Liver (tissue), 9 donors: ENCODE results near the gene CDK8. TPM values are rescaled to one million over a fixed set of nuclear protein-coding genes. Genes with fewer than 3 reads are reported as not detected.

Experiments used
- DNase-seq: peaks from one replicate; pipeline ENCODE4 v3.0.0-alpha.2; 2017; ENCODE audit warnings: low spot score
- H3K27ac ChIP-seq, 2 donors: one replicate each; pipeline ENCODE4 v1.7.0; 2013; ENCODE audit warnings: inconsistent platforms in 2 of 2, low read length in 2 of 2, control low read depth in 1 of 2, low read depth in 1 of 2, mild to moderate bottlenecking in 1 of 2
- H3K27me3 ChIP-seq, 4 donors: one replicate each; pipeline versions ENCODE4 v1.6.1 to v1.7.0; 2013; ENCODE audit warnings: low read length in 3 of 4, inconsistent platforms in 1 of 4, mild to moderate bottlenecking in 1 of 4, moderate library complexity in 1 of 4; ENCODE audit not compliant: control insufficient read depth in 4 of 4, insufficient read depth in 4 of 4
- H3K36me3 ChIP-seq, 4 donors: one replicate each; pipeline versions ENCODE4 v1.6.1 to v1.7.0; 2013; ENCODE audit warnings: low read length in 3 of 4, mild to moderate bottlenecking in 3 of 4, low read depth in 1 of 4, moderate library complexity in 1 of 4; ENCODE audit not compliant: control insufficient read depth in 4 of 4, insufficient read depth in 3 of 4
- H3K4me1 ChIP-seq, 4 donors: one replicate each; pipeline versions ENCODE4 v1.6.1 to v1.7.0; 2013; ENCODE audit warnings: low read length in 3 of 4, mild to moderate bottlenecking in 3 of 4, moderate library complexity in 1 of 4; ENCODE audit not compliant: control insufficient read depth in 4 of 4, insufficient read depth in 4 of 4
- H3K4me3 ChIP-seq, 3 donors: one replicate each; pipeline versions ENCODE4 v1.6.1 to v1.7.0; 2013; ENCODE audit warnings: low read length in 3 of 3, control low read depth in 1 of 3, low read depth in 1 of 3, mild to moderate bottlenecking in 1 of 3
- H3K9ac ChIP-seq, 2 donors: one replicate each; pipeline ENCODE4 v1.7.0; 2013; ENCODE audit warnings: low read length in 2 of 2, mild to moderate bottlenecking in 2 of 2, moderate library complexity in 2 of 2, control low read depth in 1 of 2, low read depth in 1 of 2
- H3K9me3 ChIP-seq, 4 donors: one replicate each; pipeline versions ENCODE4 v1.6.1 to v1.7.0; 2013; ENCODE audit warnings: low read length in 3 of 4; ENCODE audit not compliant: control insufficient read depth in 4 of 4
- ATF3 ChIP-seq: IDR thresholded peaks from 2 replicates; pipeline ENCODE4 v1.6.1; 2016; ENCODE audit warnings: antibody characterized with exemption
- FOXA1 ChIP-seq: IDR thresholded peaks from 2 replicates; pipeline ENCODE4 v1.6.1; 2016; ENCODE audit warnings: antibody characterized with exemption
- GABPA ChIP-seq, 2 donors: IDR thresholded peaks in 1 of 2; conservative IDR thresholded peaks in 1 of 2; 2 replicates each; pipeline ENCODE4 v1.6.1; 2016; ENCODE audit warnings: antibody characterized with exemption in 2 of 2, mild to moderate bottlenecking in 1 of 2, moderate library complexity in 1 of 2
- HNF4A ChIP-seq, 2 donors: conservative IDR thresholded peaks; 2 replicates each; pipeline ENCODE4 v1.6.1; 2016; ENCODE audit warnings: antibody characterized with exemption in 2 of 2, mild to moderate bottlenecking in 2 of 2
- HNF4G ChIP-seq: IDR thresholded peaks from 2 replicates; pipeline ENCODE4 v1.6.1; 2016; ENCODE audit warnings: antibody characterized with exemption
- JUND ChIP-seq, 2 donors: IDR thresholded peaks; 2 replicates each; pipeline ENCODE4 v1.6.1; 2016; ENCODE audit warnings: antibody characterized with exemption in 2 of 2
- NR2F2 ChIP-seq: IDR thresholded peaks from 2 replicates; pipeline ENCODE4 v1.6.1; 2016; ENCODE audit warnings: antibody characterized with exemption
- RAD21 ChIP-seq, 2 donors: IDR thresholded peaks; 2 replicates each; pipeline ENCODE4 v1.6.1; 2016; ENCODE audit warnings: antibody characterized with exemption in 2 of 2, mild to moderate bottlenecking in 2 of 2
- RXRA ChIP-seq, 2 donors: IDR thresholded peaks; 2 replicates each; pipeline ENCODE4 v1.6.1; 2017 to 2018; ENCODE audit warnings: antibody characterized with exemption in 2 of 2, mild to moderate bottlenecking in 1 of 2
- SP1 ChIP-seq: IDR thresholded peaks from 2 replicates; pipeline ENCODE4 v1.6.1; 2018; ENCODE audit warnings: antibody characterized with exemption, mild to moderate bottlenecking
- TAF1 ChIP-seq: conservative IDR thresholded peaks from 2 replicates; pipeline ENCODE4 v1.6.1; 2016; ENCODE audit warnings: antibody characterized with exemption, mild to moderate bottlenecking
- YY1 ChIP-seq: IDR thresholded peaks from 2 replicates; pipeline ENCODE4 v1.6.1; 2016; ENCODE audit warnings: antibody characterized with exemption, mild to moderate bottlenecking
- ZBTB33 ChIP-seq: IDR thresholded peaks from 2 replicates; pipeline ENCODE4 v1.6.1; 2016; ENCODE audit warnings: antibody characterized with exemption
- WGBS: extraction: QIAGEN DNeasy Blood & Tissue Kit; methylation state at CpG from one replicate; pipeline ENCODE4 v1.1.7; 2013; 5-methylcytosine and 5-hydroxymethylcytosine counted together
- polyA plus RNA-seq, 2 donors: library from polyadenylated mRNA; stranded (reverse) in 1 of 2; unstranded in 1 of 2; fragments of 200-250 nt in 1 of 2; fragments of >200 nt in 1 of 2; fragmentation: Nextera tagmentation in 1 of 2; extraction: Ambion mirVana in 1 of 2; gene quantifications; one replicate each; pipeline versions ENCODE4 v1.2.1 to v1.2.3, GENCODE V29; 2013 to 2015
- total RNA-seq, 2 donors: library from RNA; depleted of rRNA; stranded (reverse); fragments of >200 nt; gene quantifications; one replicate each; pipeline ENCODE4 v1.2.3, GENCODE V29; 2014
- TF ChIP-seq, protein P1 (sequence below): fragments of 150-350 bp; IDR thresholded peaks from 2 replicates; pipeline ENCODE4 v1.5.1; 2017; ENCODE audit warnings: improper control_type of control experiment, low read depth, low read length; ENCODE audit not compliant: missing input control
- TF ChIP-seq, protein P2 (sequence below): IDR thresholded peaks from 2 replicates; pipeline ENCODE4 v1.6.1; 2016; ENCODE audit warnings: antibody characterized with exemption
- TF ChIP-seq, protein P3 (sequence below): IDR thresholded peaks from 2 replicates; pipeline ENCODE4 v1.6.1; 2016; ENCODE audit warnings: antibody characterized with exemption, mild to moderate bottlenecking
- donor health status: healthy.
- donor health status: healthy.
- donor health status: healthy.
- donor health status: healthy.
- donor health status: healthy.

Gene CDK8
- total and polyA plus RNA-seq, 4 donors: 3.3 to 10.8 (median 6.8) TPM

GRCh38 chr13:26221721-26222519 is 32.0 kb upstream of the CDK8 start, which contains the start of gene RNF6 (continued):
- TF ChIP-seq ATF3: no peak
- TF ChIP-seq GABPA (IDR thresholded peaks at IDR 0.05 in 1 of 2, conservative IDR thresholded peaks at IDR 0.05 in 1 of 2): peak; percentile 75 to 88
- no peak for TF ChIP-seq JUND (IDR thresholded peaks at IDR 0.05)
- TF ChIP-seq HNF4G: no peak
- no peak for TF ChIP-seq FOXA1
- peak; percentile 60 for TF ChIP-seq YY1
- TF ChIP-seq, protein P1, sequence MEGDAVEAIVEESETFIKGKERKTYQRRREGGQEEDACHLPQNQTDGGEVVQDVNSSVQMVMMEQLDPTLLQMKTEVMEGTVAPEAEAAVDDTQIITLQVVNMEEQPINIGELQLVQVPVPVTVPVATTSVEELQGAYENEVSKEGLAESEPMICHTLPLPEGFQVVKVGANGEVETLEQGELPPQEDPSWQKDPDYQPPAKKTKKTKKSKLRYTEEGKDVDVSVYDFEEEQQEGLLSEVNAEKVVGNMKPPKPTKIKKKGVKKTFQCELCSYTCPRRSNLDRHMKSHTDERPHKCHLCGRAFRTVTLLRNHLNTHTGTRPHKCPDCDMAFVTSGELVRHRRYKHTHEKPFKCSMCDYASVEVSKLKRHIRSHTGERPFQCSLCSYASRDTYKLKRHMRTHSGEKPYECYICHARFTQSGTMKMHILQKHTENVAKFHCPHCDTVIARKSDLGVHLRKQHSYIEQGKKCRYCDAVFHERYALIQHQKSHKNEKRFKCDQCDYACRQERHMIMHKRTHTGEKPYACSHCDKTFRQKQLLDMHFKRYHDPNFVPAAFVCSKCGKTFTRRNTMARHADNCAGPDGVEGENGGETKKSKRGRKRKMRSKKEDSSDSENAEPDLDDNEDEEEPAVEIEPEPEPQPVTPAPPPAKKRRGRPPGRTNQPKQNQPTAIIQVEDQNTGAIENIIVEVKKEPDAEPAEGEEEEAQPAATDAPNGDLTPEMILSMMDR: no peak
- TF ChIP-seq TAF1: peak; percentile 52

DNA sequence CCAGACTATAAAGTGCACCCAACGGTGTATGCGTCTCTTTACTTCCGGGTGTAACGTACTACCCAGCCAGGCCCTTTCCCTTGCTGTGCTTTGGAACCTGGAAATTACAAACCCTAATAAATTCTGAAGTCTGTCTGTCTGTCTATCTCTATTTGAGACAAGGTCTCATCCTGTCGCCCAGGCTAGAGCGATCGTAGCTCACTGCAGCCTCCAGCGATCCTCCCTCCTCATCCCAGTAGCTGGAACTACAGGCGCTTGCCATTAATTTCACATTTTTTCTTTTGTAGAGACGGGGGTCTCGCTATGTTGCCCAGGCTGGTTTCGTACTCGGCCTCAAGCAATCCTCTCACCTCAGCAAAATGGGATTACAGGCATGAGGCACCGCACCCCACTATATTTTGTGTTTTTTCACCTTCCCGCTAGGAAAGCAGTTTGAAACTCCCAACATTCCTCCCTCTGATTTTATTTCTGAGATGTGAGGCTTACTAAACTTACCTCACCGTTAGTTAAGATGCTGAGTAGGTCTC is 31.3 kb upstream of the CDK8 start:
- peak overlapping the region; percentile 70 to 96 (median 87) for H3K4me3 ChIP-seq
- no peaks in the 10 kb centered on the region for H3K27me3 ChIP-seq
- peaks cover 0 to 20% (median 15%) of the 10 kb centered on the region in 4 donors for H3K36me3 ChIP-seq
- H3K9ac ChIP-seq: peak overlapping the region; percentile 72 to 73
- peaks cover 3 to 19% (median 11%) of the 10 kb centered on the region in 4 donors for H3K4me1 ChIP-seq
- TF ChIP-seq ATF3 (no peak), SP1 (no peak), GABPA (IDR thresholded peaks at IDR 0.05 in 1 of 2, conservative IDR thresholded peaks at IDR 0.05 in 1 of 2) (peak; percentile 67 to 77), ZBTB33 (no peak)
- TF ChIP-seq, protein P2, sequence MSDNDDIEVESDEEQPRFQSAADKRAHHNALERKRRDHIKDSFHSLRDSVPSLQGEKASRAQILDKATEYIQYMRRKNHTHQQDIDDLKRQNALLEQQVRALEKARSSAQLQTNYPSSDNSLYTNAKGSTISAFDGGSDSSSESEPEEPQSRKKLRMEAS: no peak
- WGBS: 26% methylated on average over 16 of the region's 16 CpGs
- DNase-seq: no peak
- no peaks in the 10 kb centered on the region for H3K9me3 ChIP-seq
- peak overlapping the region; percentile 79 to 93 for H3K27ac ChIP-seq

DNA sequence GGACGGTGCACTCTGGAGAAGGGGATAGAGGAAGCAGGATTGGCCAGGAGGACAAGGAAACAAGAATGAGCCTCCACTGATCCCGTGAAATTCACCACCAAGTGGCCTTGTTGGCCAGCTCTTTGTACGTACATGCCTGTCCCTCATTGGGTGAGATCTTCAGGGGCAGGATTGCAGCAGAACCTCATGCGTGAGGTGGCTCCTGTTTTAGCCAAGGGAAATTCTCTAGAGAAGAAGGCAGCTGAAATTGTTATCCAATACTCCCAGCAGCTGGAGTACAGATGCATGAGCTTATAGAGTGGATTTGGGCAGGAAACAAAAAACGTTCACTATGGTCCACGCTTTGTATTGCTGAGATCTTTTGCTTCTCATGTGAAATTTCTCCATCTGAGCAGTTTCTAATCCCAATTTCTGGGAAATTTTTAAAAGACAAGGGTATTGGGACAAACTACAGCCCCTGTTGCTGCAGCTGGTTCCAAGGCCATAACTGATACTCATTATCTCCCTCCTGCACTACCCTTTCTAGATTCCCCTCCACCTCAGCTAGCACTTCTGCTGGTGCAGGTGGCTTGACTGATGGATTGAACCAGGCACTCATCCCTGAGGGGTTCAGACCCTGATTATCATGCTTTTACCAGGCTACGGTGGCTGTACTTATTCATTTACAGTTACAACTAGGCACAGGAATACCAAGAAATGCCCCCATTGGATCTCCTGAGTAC is 27.9 kb upstream of the CDK8 start:
- no peak overlapping the region for H3K9ac ChIP-seq
- WGBS: 76% methylated on average over 7 of the region's 7 CpGs
- H3K36me3 ChIP-seq: no peaks in the 10 kb centered on the region
- no peak overlapping the region for H3K27ac ChIP-seq
- H3K9me3 ChIP-seq: no peaks in the 10 kb centered on the region
- no peak overlapping the region for H3K4me3 ChIP-seq
- no peak for DNase-seq
- peaks cover 0 to 9% (median 5%) of the 10 kb centered on the region in 4 donors for H3K4me1 ChIP-seq
- H3K27me3 ChIP-seq: no peaks in the 10 kb centered on the region
- TF ChIP-seq NR2F2 (no peak), HNF4A (conservative IDR thresholded peaks at IDR 0.05) (no peak), RAD21 (IDR thresholded peaks at IDR 0.05) (no peak), RXRA (IDR thresholded peaks at IDR 0.05) (no peak), YY1 (no peak), SP1 (no peak)
- TF ChIP-seq, protein P3, sequence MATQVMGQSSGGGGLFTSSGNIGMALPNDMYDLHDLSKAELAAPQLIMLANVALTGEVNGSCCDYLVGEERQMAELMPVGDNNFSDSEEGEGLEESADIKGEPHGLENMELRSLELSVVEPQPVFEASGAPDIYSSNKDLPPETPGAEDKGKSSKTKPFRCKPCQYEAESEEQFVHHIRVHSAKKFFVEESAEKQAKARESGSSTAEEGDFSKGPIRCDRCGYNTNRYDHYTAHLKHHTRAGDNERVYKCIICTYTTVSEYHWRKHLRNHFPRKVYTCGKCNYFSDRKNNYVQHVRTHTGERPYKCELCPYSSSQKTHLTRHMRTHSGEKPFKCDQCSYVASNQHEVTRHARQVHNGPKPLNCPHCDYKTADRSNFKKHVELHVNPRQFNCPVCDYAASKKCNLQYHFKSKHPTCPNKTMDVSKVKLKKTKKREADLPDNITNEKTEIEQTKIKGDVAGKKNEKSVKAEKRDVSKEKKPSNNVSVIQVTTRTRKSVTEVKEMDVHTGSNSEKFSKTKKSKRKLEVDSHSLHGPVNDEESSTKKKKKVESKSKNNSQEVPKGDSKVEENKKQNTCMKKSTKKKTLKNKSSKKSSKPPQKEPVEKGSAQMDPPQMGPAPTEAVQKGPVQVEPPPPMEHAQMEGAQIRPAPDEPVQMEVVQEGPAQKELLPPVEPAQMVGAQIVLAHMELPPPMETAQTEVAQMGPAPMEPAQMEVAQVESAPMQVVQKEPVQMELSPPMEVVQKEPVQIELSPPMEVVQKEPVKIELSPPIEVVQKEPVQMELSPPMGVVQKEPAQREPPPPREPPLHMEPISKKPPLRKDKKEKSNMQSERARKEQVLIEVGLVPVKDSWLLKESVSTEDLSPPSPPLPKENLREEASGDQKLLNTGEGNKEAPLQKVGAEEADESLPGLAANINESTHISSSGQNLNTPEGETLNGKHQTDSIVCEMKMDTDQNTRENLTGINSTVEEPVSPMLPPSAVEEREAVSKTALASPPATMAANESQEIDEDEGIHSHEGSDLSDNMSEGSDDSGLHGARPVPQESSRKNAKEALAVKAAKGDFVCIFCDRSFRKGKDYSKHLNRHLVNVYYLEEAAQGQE: no peak
